Right lobe of liver (tissue), 4 donors: ENCODE data around the gene KRT36.

Source experiments
- POLR2A ChIP-seq: fragments of 450-650 bp; IDR thresholded peaks from one replicate; pipeline ENCODE4 v1.6.1; 2017; ENCODE audit warnings: antibody characterized with exemption, mild to moderate bottlenecking
- TF ChIP-seq, protein P1 (sequence below), 4 donors: fragments of 200-600 bp in 3 of 4; fragments of 450-650 bp in 1 of 4; IDR thresholded peaks; one replicate each; pipeline versions ENCODE4 v1.5.1 to v1.8.0; 2016 to 2022; ENCODE audit warnings: antibody characterized with exemption in 4 of 4, mild to moderate bottlenecking in 2 of 4
- donor health status: DM: no; HTN: no; CAD: no.
- donor health status: DM: no; HTN: no; CAD: no.
- donor health status: DM: no; HTN: yes; CAD: no.

DNA sequence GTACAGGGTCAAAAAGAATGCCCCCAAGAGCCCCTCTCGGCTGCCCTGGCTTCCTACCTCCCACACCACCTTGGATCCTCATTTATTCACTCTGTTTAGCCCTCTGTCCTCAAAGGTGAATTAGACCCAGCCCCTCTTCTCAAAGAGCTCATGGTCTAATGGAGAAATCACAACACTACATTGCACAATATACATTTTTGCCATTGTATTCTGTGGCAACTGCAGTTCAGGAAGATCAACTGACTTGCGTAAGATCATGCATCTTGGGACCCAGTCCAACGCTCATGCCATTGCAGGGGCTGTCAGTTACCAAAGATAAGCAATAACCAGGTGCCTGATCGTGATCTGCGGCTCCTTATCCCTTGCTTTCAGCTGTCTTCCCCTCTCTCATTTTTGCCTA lies 50.3 kb downstream of the KRT36 start:
- TF ChIP-seq, protein P1, sequence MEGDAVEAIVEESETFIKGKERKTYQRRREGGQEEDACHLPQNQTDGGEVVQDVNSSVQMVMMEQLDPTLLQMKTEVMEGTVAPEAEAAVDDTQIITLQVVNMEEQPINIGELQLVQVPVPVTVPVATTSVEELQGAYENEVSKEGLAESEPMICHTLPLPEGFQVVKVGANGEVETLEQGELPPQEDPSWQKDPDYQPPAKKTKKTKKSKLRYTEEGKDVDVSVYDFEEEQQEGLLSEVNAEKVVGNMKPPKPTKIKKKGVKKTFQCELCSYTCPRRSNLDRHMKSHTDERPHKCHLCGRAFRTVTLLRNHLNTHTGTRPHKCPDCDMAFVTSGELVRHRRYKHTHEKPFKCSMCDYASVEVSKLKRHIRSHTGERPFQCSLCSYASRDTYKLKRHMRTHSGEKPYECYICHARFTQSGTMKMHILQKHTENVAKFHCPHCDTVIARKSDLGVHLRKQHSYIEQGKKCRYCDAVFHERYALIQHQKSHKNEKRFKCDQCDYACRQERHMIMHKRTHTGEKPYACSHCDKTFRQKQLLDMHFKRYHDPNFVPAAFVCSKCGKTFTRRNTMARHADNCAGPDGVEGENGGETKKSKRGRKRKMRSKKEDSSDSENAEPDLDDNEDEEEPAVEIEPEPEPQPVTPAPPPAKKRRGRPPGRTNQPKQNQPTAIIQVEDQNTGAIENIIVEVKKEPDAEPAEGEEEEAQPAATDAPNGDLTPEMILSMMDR (IDR thresholded peaks at IDR 0.05), result no peak
- TF ChIP-seq POLR2A, result no peak
